ENCODE measurements around the gene SUPT3H. TPM values are rescaled to one million over a fixed set of nuclear protein-coding genes. Genes with fewer than 3 reads are reported as not detected.

The SUPT3H gene
- total RNA-seq, 1 experiment from 2014 or later, result 3.6 TPM

- Histone ChIP-seq H3K79me2 (ENCODE audit: low read length) (no peaks in the 10 kb centered on the region), H3K36me3 (ENCODE audit: low read depth, low read length) (no peaks in the 10 kb centered on the region), H3K4me1 (ENCODE audit: insufficient read depth, low read length) (no peaks in the 10 kb centered on the region), H3K4me3 (ENCODE audit: low read length) (no peak overlapping the region), H3K27ac (ENCODE audit: low read length) (no peak overlapping the region), H2AFZ (ENCODE audit: low read length) (no peak overlapping the region), H3K27me3 (ENCODE audit: low read length) (no peaks in the 10 kb centered on the region), H3K9ac (ENCODE audit: low read length) (no peak overlapping the region), H3K9me2 (replicated peaks; ENCODE audit: low read length) (no peaks in the 10 kb centered on the region), H4K20me1 (ENCODE audit: low read length) (no peaks in the 10 kb centered on the region), H3K9me3 (ENCODE audit: low read length) (no peaks in the 10 kb centered on the region), H3K4me2 (ENCODE audit: low read length) (no peak overlapping the region), H3F3A (ENCODE audit: low read length, unreplicated experiment) (no peaks in the 10 kb centered on the region)
- no TSS peak for BruUV-seq (replicated peaks)
- ATAC-seq (no peak), DNase-seq (no peak)
- TF ChIP-seq EZH2 (IDR thresholded peaks at IDR 0.05; ENCODE audit: low read length, unreplicated experiment) (no peak), CTCF (conservative IDR thresholded peaks at IDR 0.05; ENCODE audit: low read depth, low read length) (no peak), EZH2phosphoT487 (IDR thresholded peaks at IDR 0.05; ENCODE audit: borderline replicate concordance, low read length) (no peak)
- intact Hi-C loops (cut with micrococcal nuclease), result no loop called here
- POLR2A ChIA-PET (ENCODE audit: unreplicated experiment), result no interaction called here
- CTCF ChIA-PET, result no interaction called here
Observed at GRCh38 chr6:44898296-44898930, 479.3 kb downstream of the SUPT3H start.

- H3K9me3 ChIP-seq (ENCODE audit: low read length), result no peaks in the 10 kb centered on the region
- ChIA-PET CTCF (no interaction called here), POLR2A (ENCODE audit: unreplicated experiment) (no interaction called here)
- TF ChIP-seq CTCF (conservative IDR thresholded peaks at IDR 0.05; ENCODE audit: low read depth, low read length) (no peak), EZH2phosphoT487 (IDR thresholded peaks at IDR 0.05; ENCODE audit: borderline replicate concordance, low read length) (no peak), EZH2 (IDR thresholded peaks at IDR 0.05; ENCODE audit: low read length, unreplicated experiment) (no peak)
- H2AFZ ChIP-seq (ENCODE audit: low read length), result no peak overlapping the region
- no peak overlapping the region for H3K9ac ChIP-seq (ENCODE audit: low read length)
- BruUV-seq (replicated peaks), result no TSS peak
- no peaks in the 10 kb centered on the region for H3K27me3 ChIP-seq (ENCODE audit: low read length)
- H3K4me1 ChIP-seq (ENCODE audit: insufficient read depth, low read length), result no peaks in the 10 kb centered on the region
- no peak overlapping the region for H3K27ac ChIP-seq (ENCODE audit: low read length)
- H4K20me1 ChIP-seq (ENCODE audit: low read length), result no peaks in the 10 kb centered on the region
- no peaks in the 10 kb centered on the region for H3K79me2 ChIP-seq (ENCODE audit: low read length)
- no peaks in the 10 kb centered on the region for H3F3A ChIP-seq (ENCODE audit: low read length, unreplicated experiment)
- no peaks in the 10 kb centered on the region for H3K36me3 ChIP-seq (ENCODE audit: low read depth, low read length)
- ATAC-seq (no peak), DNase-seq (no peak)
- no peaks in the 10 kb centered on the region for H3K9me2 ChIP-seq (replicated peaks; ENCODE audit: low read length)
- no peak overlapping the region for H3K4me3 ChIP-seq (ENCODE audit: low read length)
- intact Hi-C loops (cut with micrococcal nuclease), result no loop called here
- no peak overlapping the region for H3K4me2 ChIP-seq (ENCODE audit: low read length)
Observed at GRCh38 chr6:44897316-44897715, 480.4 kb downstream of the SUPT3H start.

GRCh38 chr6:44896701-44897100 lies 481.0 kb downstream of the SUPT3H start:
- DNase-seq (no peak), ATAC-seq (no peak)
- no peak overlapping the region for H3K27ac ChIP-seq (ENCODE audit: low read length)
- no TSS peak for BruUV-seq (replicated peaks)
- intact Hi-C loops (cut with micrococcal nuclease), result no loop called here
- TF ChIP-seq EZH2phosphoT487 (IDR thresholded peaks at IDR 0.05; ENCODE audit: borderline replicate concordance, low read length) (no peak), CTCF (conservative IDR thresholded peaks at IDR 0.05; ENCODE audit: low read depth, low read length) (no peak), EZH2 (IDR thresholded peaks at IDR 0.05; ENCODE audit: low read length, unreplicated experiment) (no peak)
- H3K9ac ChIP-seq (ENCODE audit: low read length), result no peak overlapping the region
- H3K9me3 ChIP-seq (ENCODE audit: low read length), result no peaks in the 10 kb centered on the region
- no peaks in the 10 kb centered on the region for H3K4me1 ChIP-seq (ENCODE audit: insufficient read depth, low read length)
- no peaks in the 10 kb centered on the region for H3K79me2 ChIP-seq (ENCODE audit: low read length)
- no peaks in the 10 kb centered on the region for H3F3A ChIP-seq (ENCODE audit: low read length, unreplicated experiment)
- H4K20me1 ChIP-seq (ENCODE audit: low read length), result no peaks in the 10 kb centered on the region
- H3K4me2 ChIP-seq (ENCODE audit: low read length), result no peak overlapping the region
- no peak overlapping the region for H3K4me3 ChIP-seq (ENCODE audit: low read length)
- H3K36me3 ChIP-seq (ENCODE audit: low read depth, low read length), result no peaks in the 10 kb centered on the region
- ChIA-PET POLR2A (ENCODE audit: unreplicated experiment) (no interaction called here), CTCF (no interaction called here)
- H3K27me3 ChIP-seq (ENCODE audit: low read length), result no peaks in the 10 kb centered on the region
- no peaks in the 10 kb centered on the region for H3K9me2 ChIP-seq (replicated peaks; ENCODE audit: low read length)
- H2AFZ ChIP-seq (ENCODE audit: low read length), result no peak overlapping the region

Data from PC-3 (cell line).